Measurements from ENCODE around the gene KCNK4. TPM values are rescaled to one million over a fixed set of nuclear protein-coding genes. Genes with fewer than 3 reads are reported as not detected.

KCNK4 gene
- total and polyA plus RNA-seq, 2 donors (not counting 3 experiments of a cell fraction or from before 2014, with no cell fraction given), result 0.06 to 0.44 TPM

DNA sequence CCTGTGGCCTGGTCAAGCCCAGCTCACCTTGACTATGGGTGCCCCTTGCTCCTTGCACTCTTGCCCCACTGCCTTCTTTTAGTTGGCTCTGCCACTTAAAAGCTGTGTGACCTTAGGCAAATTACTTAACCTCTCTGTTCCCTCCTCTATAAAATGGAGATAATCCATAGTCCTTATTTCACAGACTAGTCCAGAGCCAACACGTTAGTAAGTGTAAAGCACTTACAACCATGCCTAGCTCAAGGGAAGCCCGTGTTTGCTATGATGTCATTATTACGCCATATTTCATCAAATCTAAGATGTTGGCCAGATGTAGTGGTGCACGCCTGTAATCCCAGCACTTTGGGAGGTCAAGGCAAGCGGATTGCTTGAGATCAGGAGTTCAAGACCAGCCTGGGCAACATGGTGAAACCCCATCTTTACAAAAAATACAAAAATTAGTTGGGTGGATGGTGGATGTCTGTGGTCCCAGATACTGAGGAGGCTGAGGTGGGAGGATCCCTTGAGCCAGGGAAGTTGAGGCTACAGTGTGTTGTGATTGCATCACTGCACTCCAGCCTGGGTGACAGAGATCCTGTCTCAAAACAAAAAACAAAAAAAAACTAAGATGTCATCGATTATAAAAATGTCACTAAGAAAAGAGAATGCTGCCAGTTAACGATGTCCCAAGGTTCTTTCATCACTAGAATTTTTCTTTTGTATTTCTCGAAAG is 46.6 kb downstream of the KCNK4 start:
- TF ChIP-seq GATA2 (IDR thresholded peaks at IDR 0.05; ENCODE audit: insufficient read depth, insufficient read length, low read depth, low read length) (no peak), JUN (IDR thresholded peaks at IDR 0.05; ENCODE audit: borderline replicate concordance, insufficient read depth, insufficient read length, low read depth) (no peak), MYC (IDR thresholded peaks at IDR 0.05; ENCODE audit: low read depth, low read length) (no peak), EZH2 (IDR thresholded peaks at IDR 0.05; ENCODE audit: borderline replicate concordance, low read depth, low read length, severe bottlenecking) (no peak), POLR2AphosphoS5 (IDR thresholded peaks at IDR 0.05; ENCODE audit: insufficient read depth, low read depth, low read length) (no peak), FOS (IDR thresholded peaks at IDR 0.05; ENCODE audit: borderline replicate concordance, insufficient read depth, low read length) (no peak), POLR2A (IDR thresholded peaks at IDR 0.05; ENCODE audit: low read depth, low read length) (no peak), MAX (IDR thresholded peaks at IDR 0.05; ENCODE audit: insufficient read depth, insufficient read length) (no peak)
- TF ChIP-seq, protein P1, sequence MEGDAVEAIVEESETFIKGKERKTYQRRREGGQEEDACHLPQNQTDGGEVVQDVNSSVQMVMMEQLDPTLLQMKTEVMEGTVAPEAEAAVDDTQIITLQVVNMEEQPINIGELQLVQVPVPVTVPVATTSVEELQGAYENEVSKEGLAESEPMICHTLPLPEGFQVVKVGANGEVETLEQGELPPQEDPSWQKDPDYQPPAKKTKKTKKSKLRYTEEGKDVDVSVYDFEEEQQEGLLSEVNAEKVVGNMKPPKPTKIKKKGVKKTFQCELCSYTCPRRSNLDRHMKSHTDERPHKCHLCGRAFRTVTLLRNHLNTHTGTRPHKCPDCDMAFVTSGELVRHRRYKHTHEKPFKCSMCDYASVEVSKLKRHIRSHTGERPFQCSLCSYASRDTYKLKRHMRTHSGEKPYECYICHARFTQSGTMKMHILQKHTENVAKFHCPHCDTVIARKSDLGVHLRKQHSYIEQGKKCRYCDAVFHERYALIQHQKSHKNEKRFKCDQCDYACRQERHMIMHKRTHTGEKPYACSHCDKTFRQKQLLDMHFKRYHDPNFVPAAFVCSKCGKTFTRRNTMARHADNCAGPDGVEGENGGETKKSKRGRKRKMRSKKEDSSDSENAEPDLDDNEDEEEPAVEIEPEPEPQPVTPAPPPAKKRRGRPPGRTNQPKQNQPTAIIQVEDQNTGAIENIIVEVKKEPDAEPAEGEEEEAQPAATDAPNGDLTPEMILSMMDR (IDR thresholded peaks at IDR 0.05; ENCODE audit: extremely low read depth in 1 of 2, insufficient read depth in 1 of 2, low read depth in 1 of 2, low read length in 2 of 2), result no peak
- H3K4me2 ChIP-seq (ENCODE audit: insufficient read depth, low read length), result no peak overlapping the region
- no TSS peak for BruUV-seq (replicated peaks)
- DNase-seq (ENCODE audit: low read depth, low spot score) (no peak), FAIRE-seq (peak; percentile 12)
- H3K4me1 ChIP-seq (ENCODE audit: control insufficient read depth, extremely low read depth, insufficient read depth, low read length), result no peaks in the 10 kb centered on the region
- H3K27me3 ChIP-seq (ENCODE audit: control insufficient read depth in 2 of 2, insufficient read depth in 2 of 2, low read length in 2 of 2), result no peaks in the 10 kb centered on the region
- H3K27ac ChIP-seq (ENCODE audit: insufficient read depth, low read depth, low read length), result no peak overlapping the region
- H4K20me1 ChIP-seq (replicated peaks; ENCODE audit: control insufficient read depth, extremely low read depth, insufficient read depth, low read length), result no peaks in the 10 kb centered on the region
- no peaks in the 10 kb centered on the region for H3K9me1 ChIP-seq (replicated peaks; ENCODE audit: control insufficient read depth, extremely low read depth, insufficient read depth, low read length)
- ChIA-PET CTCF (interaction anchor here (1.0 to 1.8 kb wide), 2 partner anchors 17 to 20 kb away, joined by 4 read pairs; partner anchors contain the start of gene TRMT112), POLR2A (no interaction called here)
- intact Hi-C loops (cut with micrococcal nuclease), result no loop called here
- no peaks in the 10 kb centered on the region for H3K9me3 ChIP-seq (replicated peaks; ENCODE audit: control insufficient read depth, insufficient read depth, low read length)
- no peaks in the 10 kb centered on the region for H3K36me3 ChIP-seq (ENCODE audit: control insufficient read depth in 2 of 2, extremely low read depth in 1 of 2, insufficient read depth in 2 of 2, low read length in 2 of 2)
- H3K4me3 ChIP-seq (replicated peaks in 1 of 3; ENCODE audit: insufficient read depth in 1 of 3, low read depth in 1 of 3, low read length in 3 of 3), result no peak overlapping the region
- H3K9ac ChIP-seq (replicated peaks; ENCODE audit: extremely low read depth, insufficient read depth, low read length), result no peak overlapping the region
- H2AFZ ChIP-seq (ENCODE audit: low read depth, low read length), result no peak overlapping the region
- no peaks in the 10 kb centered on the region for H3K79me2 ChIP-seq (ENCODE audit: control insufficient read depth, insufficient read depth, low read length)
- dilution Hi-C loops (cut with MboI; ENCODE audit: extremely low pct_ligation_motif_present, low sequenced_read_pairs), result no loop called here

Measured in endothelial cell of umbilical vein (primary cell).